ENCODE results near the gene FAM53A.

Gene FAM53A

DNA sequence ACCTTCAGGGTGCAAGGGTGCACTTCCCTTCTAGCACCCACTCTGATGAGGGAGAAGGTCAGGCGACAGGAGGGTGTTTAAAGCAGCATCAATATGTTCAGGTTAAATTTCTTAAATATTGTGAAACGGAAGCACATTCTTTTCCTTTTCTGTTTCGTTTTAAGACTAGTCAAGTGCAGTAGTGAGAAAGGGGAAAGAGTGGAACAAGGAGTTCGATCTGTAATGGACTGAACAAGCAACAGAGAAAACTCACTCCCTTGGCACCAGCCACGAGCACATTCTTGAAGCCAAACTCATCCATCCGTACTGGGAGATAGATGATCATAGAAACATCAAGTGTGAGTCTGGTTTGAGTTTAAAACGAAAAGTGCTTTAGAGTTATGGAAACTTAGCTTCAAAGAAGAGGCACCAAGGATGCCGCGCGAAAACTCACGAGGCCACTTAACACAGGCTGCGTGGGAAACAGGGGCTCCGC, 815 bp downstream of the FAM53A start:
- Mint-ChIP-seq H3K27me3 (ENCODE audit: low read depth) (peaks cover 12% of the 10 kb centered on the region), H3K9me3 (no peaks in the 10 kb centered on the region), H3K4me3 (peak overlapping the region; percentile 83 to 93 (median 91)), H3K4me1 (peaks cover 11% of the 10 kb centered on the region), H3K36me3 (ENCODE audit: low read depth) (no peaks in the 10 kb centered on the region), H3K27ac (peak overlapping the region; percentile 81 to 92 (median 90))
- TF ChIP-seq, protein P1, sequence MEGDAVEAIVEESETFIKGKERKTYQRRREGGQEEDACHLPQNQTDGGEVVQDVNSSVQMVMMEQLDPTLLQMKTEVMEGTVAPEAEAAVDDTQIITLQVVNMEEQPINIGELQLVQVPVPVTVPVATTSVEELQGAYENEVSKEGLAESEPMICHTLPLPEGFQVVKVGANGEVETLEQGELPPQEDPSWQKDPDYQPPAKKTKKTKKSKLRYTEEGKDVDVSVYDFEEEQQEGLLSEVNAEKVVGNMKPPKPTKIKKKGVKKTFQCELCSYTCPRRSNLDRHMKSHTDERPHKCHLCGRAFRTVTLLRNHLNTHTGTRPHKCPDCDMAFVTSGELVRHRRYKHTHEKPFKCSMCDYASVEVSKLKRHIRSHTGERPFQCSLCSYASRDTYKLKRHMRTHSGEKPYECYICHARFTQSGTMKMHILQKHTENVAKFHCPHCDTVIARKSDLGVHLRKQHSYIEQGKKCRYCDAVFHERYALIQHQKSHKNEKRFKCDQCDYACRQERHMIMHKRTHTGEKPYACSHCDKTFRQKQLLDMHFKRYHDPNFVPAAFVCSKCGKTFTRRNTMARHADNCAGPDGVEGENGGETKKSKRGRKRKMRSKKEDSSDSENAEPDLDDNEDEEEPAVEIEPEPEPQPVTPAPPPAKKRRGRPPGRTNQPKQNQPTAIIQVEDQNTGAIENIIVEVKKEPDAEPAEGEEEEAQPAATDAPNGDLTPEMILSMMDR (IDR thresholded peaks at IDR 0.05; ENCODE audit: unreplicated experiment in 3 of 3) = no peak

DNA sequence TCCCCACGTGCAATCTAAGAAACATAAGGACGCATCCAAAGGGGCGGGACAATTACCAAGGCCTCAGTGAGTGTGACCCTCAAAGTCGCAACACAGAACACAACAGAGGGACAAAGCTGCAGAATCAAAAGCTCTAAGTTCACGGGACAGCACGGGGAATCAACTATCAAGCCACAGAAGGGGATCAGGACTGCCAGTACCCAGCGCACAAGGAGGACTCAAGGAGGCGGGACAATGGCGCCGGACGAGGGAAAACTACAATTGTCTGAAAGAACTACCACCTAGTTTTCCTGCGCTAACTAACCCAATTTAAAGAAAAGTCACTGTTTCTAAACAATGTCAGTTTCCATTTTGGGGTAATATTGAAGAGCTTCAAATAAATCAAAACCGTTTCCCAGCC, 1.3 kb downstream of the FAM53A start:
- H3K27me3 Mint-ChIP-seq (ENCODE audit: low read depth) = peaks cover 12% of the 10 kb centered on the region
- H3K36me3 Mint-ChIP-seq (ENCODE audit: low read depth) = no peaks in the 10 kb centered on the region
- H3K27ac Mint-ChIP-seq = peak overlapping the region; percentile 81 to 92 (median 90)
- H3K9me3 Mint-ChIP-seq = no peaks in the 10 kb centered on the region
- H3K4me1 Mint-ChIP-seq = peaks cover 11% of the 10 kb centered on the region
- TF ChIP-seq, protein P1 (IDR thresholded peaks at IDR 0.05; ENCODE audit: unreplicated experiment in 3 of 3) = no peak
- peak overlapping the region; percentile 83 to 93 (median 91) for H3K4me3 Mint-ChIP-seq

DNA sequence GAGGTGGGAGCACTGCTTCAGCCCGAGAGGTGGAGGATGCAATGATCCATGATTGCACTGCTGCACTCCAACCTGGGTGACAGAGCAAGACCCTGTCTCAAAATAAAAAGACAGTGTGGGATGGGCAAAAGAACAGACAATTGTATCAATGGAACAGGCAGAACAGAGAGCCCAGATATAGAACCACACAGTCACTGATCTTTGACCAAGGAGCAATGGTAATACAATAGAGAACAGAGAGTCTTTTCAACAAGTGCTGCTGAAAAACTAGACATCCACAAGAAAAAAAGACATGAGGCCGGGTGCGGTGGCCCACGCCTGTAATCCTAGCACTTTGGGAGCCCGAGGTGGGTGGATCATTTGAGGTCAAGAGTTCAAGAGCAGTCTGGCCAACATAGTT, 5.9 kb downstream of the FAM53A start:
- peaks cover 7% of the 10 kb centered on the region for H3K4me1 Mint-ChIP-seq
- no peak overlapping the region for H3K27ac Mint-ChIP-seq
- no peaks in the 10 kb centered on the region for H3K9me3 Mint-ChIP-seq
- TF ChIP-seq, protein P1 (IDR thresholded peaks at IDR 0.05; ENCODE audit: unreplicated experiment in 3 of 3) = no peak
- no peaks in the 10 kb centered on the region for H3K36me3 Mint-ChIP-seq (ENCODE audit: low read depth)
- H3K4me3 Mint-ChIP-seq = no peak overlapping the region
- peaks cover 24% of the 10 kb centered on the region for H3K27me3 Mint-ChIP-seq (ENCODE audit: low read depth)

DNA sequence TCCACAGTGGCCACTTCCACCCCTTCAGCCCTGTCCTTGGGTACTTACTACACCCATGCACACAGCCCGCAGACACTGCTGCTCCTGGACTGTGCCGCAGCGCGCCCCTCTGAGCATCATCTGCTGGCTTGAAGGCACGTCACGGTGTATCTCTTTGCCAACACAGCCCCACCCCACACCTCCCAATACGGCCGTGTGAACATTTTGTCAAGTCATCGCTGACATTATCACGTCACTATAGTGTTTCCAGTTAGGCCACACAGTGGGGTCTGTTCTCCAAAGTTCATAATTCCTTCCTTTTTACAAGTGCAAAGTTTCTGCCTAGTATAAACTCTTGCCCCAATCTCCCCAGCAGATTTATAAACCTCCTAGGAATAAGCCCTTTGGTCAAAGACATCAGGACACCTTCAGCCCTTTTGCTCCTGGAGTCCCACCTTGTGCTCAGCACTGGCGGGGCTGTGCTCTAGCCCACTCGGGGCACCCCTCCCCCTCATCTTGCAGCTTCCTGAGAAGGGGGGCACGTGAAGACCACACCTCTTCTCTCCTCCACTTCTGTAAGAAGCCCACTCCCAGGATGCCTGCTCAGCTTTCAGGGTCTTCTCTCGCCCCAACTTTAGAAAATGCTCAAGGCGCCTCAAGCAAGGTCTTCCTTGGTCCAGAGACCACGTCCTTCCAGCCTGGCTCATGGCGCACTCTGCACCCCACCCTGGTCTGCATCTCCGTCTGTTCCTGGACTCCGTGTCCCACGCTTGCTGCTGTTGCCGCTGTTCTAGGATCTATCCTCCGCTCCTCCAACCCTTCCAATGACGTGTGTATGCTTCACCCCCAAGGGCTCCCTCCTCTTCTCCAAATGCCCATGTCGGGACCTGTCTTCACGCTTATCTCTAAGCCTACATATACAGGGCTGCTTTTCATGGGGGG, 7.2 kb downstream of the FAM53A start:
- H3K36me3 Mint-ChIP-seq (ENCODE audit: low read depth) = no peaks in the 10 kb centered on the region
- TF ChIP-seq, protein P1 (IDR thresholded peaks at IDR 0.05; ENCODE audit: unreplicated experiment in 3 of 3) = no peak
- no peaks in the 10 kb centered on the region for H3K4me1 Mint-ChIP-seq
- H3K4me3 Mint-ChIP-seq = no peak overlapping the region
- peaks cover 15% of the 10 kb centered on the region for H3K27me3 Mint-ChIP-seq (ENCODE audit: low read depth)
- H3K27ac Mint-ChIP-seq = no peak overlapping the region
- no peaks in the 10 kb centered on the region for H3K9me3 Mint-ChIP-seq

DNA sequence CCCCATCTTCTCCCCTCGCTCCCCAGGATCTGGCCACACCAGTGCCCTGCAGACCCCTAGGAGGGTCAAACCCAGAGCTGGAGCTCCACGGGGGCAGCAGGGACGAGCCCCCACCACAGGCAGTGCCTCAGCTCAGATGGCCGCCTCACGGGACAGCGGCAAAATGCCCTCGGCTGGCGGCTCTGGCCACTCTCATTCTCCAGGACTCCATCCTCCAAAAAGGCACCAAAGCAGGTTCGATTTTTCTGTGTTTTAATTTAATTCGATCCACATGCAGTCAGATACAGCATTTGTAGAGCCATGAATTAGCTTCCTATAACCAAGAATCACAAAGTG, 8.3 kb downstream of the FAM53A start:
- H3K9me3 Mint-ChIP-seq = no peaks in the 10 kb centered on the region
- H3K27me3 Mint-ChIP-seq (ENCODE audit: low read depth) = peaks cover 15% of the 10 kb centered on the region
- H3K4me3 Mint-ChIP-seq = no peak overlapping the region
- H3K27ac Mint-ChIP-seq = no peak overlapping the region
- H3K36me3 Mint-ChIP-seq (ENCODE audit: low read depth) = no peaks in the 10 kb centered on the region
- H3K4me1 Mint-ChIP-seq = no peaks in the 10 kb centered on the region
- TF ChIP-seq, protein P1 (IDR thresholded peaks at IDR 0.05; ENCODE audit: unreplicated experiment in 3 of 3) = no peak
